ENCODE results near the gene NDUFS8.

- TF ChIP-seq CTCF (conservative IDR thresholded peaks at IDR 0.05 in 1 of 2, IDR thresholded peaks at IDR 0.05 in 1 of 2; ENCODE audit: extremely low read depth in 1 of 2, insufficient read depth in 1 of 2, low read depth in 1 of 2, low read length in 2 of 2) (no peak), EZH2 (IDR thresholded peaks at IDR 0.05; ENCODE audit: borderline replicate concordance, low read length) (no peak)
These were observed 5.7 kb downstream of the NDUFS8 start for GRCh38 chr11:68036141-68036716.
